HepG2 (cell line): Measurements from ENCODE around the gene TGM1.

Source experiments
- CEBPB ChIP-seq: IDR thresholded peaks from 2 replicates; pipeline ENCODE4 v1.6.1; 2011; ENCODE audit warnings: low read depth, low read length, improper control_type of control experiment, borderline replicate concordance
- ELF1 ChIP-seq: sonication (generic); formaldehyde crosslinking; IDR thresholded peaks from 2 replicates; pipeline ENCODE4 v1.4.0; 2020; ENCODE audit warnings: missing genetic modification reagents
- FOXK2 ChIP-seq: fragments of 450-650 bp; IDR thresholded peaks from 2 replicates; pipeline ENCODE4 v1.6.1; 2016
- KDM1A ChIP-seq: IDR thresholded peaks from 2 replicates; pipeline ENCODE4 v1.6.1; 2016; ENCODE audit warnings: missing compliant biosample characterization
- MEIS2 ChIP-seq: sonication (generic); formaldehyde crosslinking; IDR thresholded peaks from 2 replicates; pipeline ENCODE4 v1.9.0; 2021; ENCODE audit warnings: mild to moderate bottlenecking, missing genetic modification reagents
- PREB ChIP-seq: sonication (generic); formaldehyde crosslinking; IDR thresholded peaks from 2 replicates; pipeline ENCODE4 v1.4.0; 2020; ENCODE audit warnings: missing genetic modification reagents
- SETDB1 ChIP-seq: sonication (generic); formaldehyde crosslinking; IDR thresholded peaks from 2 replicates; pipeline ENCODE4 v1.5.1; 2020; ENCODE audit warnings: missing genetic modification reagents, mild to moderate bottlenecking, borderline replicate concordance
- STAT5B ChIP-seq: sonication (generic); formaldehyde crosslinking; IDR thresholded peaks from 2 replicates; pipeline ENCODE4 v1.4.0; 2020; ENCODE audit warnings: missing genetic modification reagents
- TARDBP ChIP-seq: sonication (generic); formaldehyde crosslinking; IDR thresholded peaks from 2 replicates; pipeline ENCODE4 v1.8.0; 2022; ENCODE audit warnings: mild to moderate bottlenecking, missing genetic modification reagents
- ZNF224 ChIP-seq: sonication (generic); formaldehyde crosslinking; IDR thresholded peaks from 2 replicates; pipeline ENCODE4 v1.5.0; 2020; ENCODE audit warnings: mild to moderate bottlenecking, missing genetic modification reagents
- ZNF446 ChIP-seq: sonication (generic); formaldehyde crosslinking; IDR thresholded peaks from 2 replicates; pipeline ENCODE4 v1.5.0; 2020; ENCODE audit warnings: mild to moderate bottlenecking, missing genetic modification reagents
- TF ChIP-seq, protein P1 (sequence below): sonication (generic); formaldehyde crosslinking; IDR thresholded peaks from 2 replicates; pipeline ENCODE4 v1.4.0; 2020; ENCODE audit warnings: missing genetic modification reagents

- TF ChIP-seq CEBPB (no peak), TARDBP (peak; percentile 71; the same call in 1 of the 2 replicates), FOXK2 (no peak), KDM1A (CRISPR knock-in tag) (no peak), PREB (no peak), ELF1 (CRISPR knock-in tag) (no peak), STAT5B (no peak), ZNF446 (CRISPR knock-in tag) (no peak), MEIS2 (no peak), SETDB1 (CRISPR knock-in tag) (no peak), ZNF224 (no peak)
- TF ChIP-seq, protein P1, sequence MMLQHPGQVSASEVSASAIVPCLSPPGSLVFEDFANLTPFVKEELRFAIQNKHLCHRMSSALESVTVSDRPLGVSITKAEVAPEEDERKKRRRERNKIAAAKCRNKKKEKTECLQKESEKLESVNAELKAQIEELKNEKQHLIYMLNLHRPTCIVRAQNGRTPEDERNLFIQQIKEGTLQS (CRISPR knock-in tag), result no peak
Observed at GRCh38 chr14:24298892-24299254, 35.9 kb upstream of the TGM1 start.
